Measurements from ENCODE around the gene CDK2AP2.

The CDK2AP2 gene

GRCh38 chr11:67495234-67496005 lies 12.5 kb downstream of the CDK2AP2 start:
- no peaks in the 10 kb centered on the region for H3K9me3 ChIP-seq (ENCODE audit: insufficient read depth, low read length)
- TF ChIP-seq CTCF (IDR thresholded peaks at IDR 0.05; ENCODE audit: insufficient read depth, low read length, poor library complexity, severe bottlenecking) (no peak), EZH2phosphoT487 (conservative IDR thresholded peaks at IDR 0.05; ENCODE audit: low read length) (no peak)
- H3K27me3 ChIP-seq (ENCODE audit: low read length), result no peaks in the 10 kb centered on the region
- H4K20me1 ChIP-seq (ENCODE audit: low read depth, low read length), result no peaks in the 10 kb centered on the region
- no peaks in the 10 kb centered on the region for H3K36me3 ChIP-seq (ENCODE audit: low read length)
- no peak overlapping the region for H2AFZ ChIP-seq (ENCODE audit: low read depth, low read length, severe bottlenecking)
- H3K9me2 ChIP-seq (replicated peaks; ENCODE audit: insufficient read depth, low read length), result no peaks in the 10 kb centered on the region
- H3K4me3 ChIP-seq (ENCODE audit: insufficient read depth, low read length, poor library complexity, severe bottlenecking), result no peak overlapping the region
- no peak overlapping the region for H3K9ac ChIP-seq (ENCODE audit: low read length)
- H3F3A ChIP-seq (ENCODE audit: insufficient read depth), result no peaks in the 10 kb centered on the region
- H3K79me2 ChIP-seq (ENCODE audit: insufficient read depth, low read length), result no peaks in the 10 kb centered on the region
- H3K27ac ChIP-seq (ENCODE audit: low read depth, low read length), result no peak overlapping the region
- H3K4me2 ChIP-seq (ENCODE audit: low read depth, low read length, poor library complexity, severe bottlenecking), result no peak overlapping the region

GRCh38 chr11:67494371-67495233 lies 13.4 kb downstream of the CDK2AP2 start:
- Histone ChIP-seq H2AFZ (ENCODE audit: low read depth, low read length, severe bottlenecking) (no peak overlapping the region), H3K9me3 (ENCODE audit: insufficient read depth, low read length) (no peaks in the 10 kb centered on the region), H3K4me2 (ENCODE audit: low read depth, low read length, poor library complexity, severe bottlenecking) (no peak overlapping the region), H3K27me3 (ENCODE audit: low read length) (no peaks in the 10 kb centered on the region), H3K9me2 (replicated peaks; ENCODE audit: insufficient read depth, low read length) (no peaks in the 10 kb centered on the region), H3K79me2 (ENCODE audit: insufficient read depth, low read length) (no peaks in the 10 kb centered on the region), H3K4me3 (ENCODE audit: insufficient read depth, low read length, poor library complexity, severe bottlenecking) (no peak overlapping the region), H3K36me3 (ENCODE audit: low read length) (no peaks in the 10 kb centered on the region), H3K9ac (ENCODE audit: low read length) (no peak overlapping the region), H3F3A (ENCODE audit: insufficient read depth) (no peaks in the 10 kb centered on the region), H3K27ac (ENCODE audit: low read depth, low read length) (no peak overlapping the region), H4K20me1 (ENCODE audit: low read depth, low read length) (no peaks in the 10 kb centered on the region)
- TF ChIP-seq EZH2phosphoT487 (conservative IDR thresholded peaks at IDR 0.05; ENCODE audit: low read length) (no peak), CTCF (IDR thresholded peaks at IDR 0.05; ENCODE audit: insufficient read depth, low read length, poor library complexity, severe bottlenecking) (no peak)

- H2AFZ ChIP-seq (ENCODE audit: low read depth, low read length, severe bottlenecking), result no peak overlapping the region
- TF ChIP-seq CTCF (IDR thresholded peaks at IDR 0.05; ENCODE audit: insufficient read depth, low read length, poor library complexity, severe bottlenecking) (no peak), EZH2phosphoT487 (conservative IDR thresholded peaks at IDR 0.05; ENCODE audit: low read length) (no peak)
- no peaks in the 10 kb centered on the region for H4K20me1 ChIP-seq (ENCODE audit: low read depth, low read length)
- no peaks in the 10 kb centered on the region for H3F3A ChIP-seq (ENCODE audit: insufficient read depth)
- no peak overlapping the region for H3K27ac ChIP-seq (ENCODE audit: low read depth, low read length)
- no peaks in the 10 kb centered on the region for H3K36me3 ChIP-seq (ENCODE audit: low read length)
- no peak overlapping the region for H3K4me2 ChIP-seq (ENCODE audit: low read depth, low read length, poor library complexity, severe bottlenecking)
- H3K27me3 ChIP-seq (ENCODE audit: low read length), result no peaks in the 10 kb centered on the region
- H3K9me2 ChIP-seq (replicated peaks; ENCODE audit: insufficient read depth, low read length), result no peaks in the 10 kb centered on the region
- no peak overlapping the region for H3K4me3 ChIP-seq (ENCODE audit: insufficient read depth, low read length, poor library complexity, severe bottlenecking)
- no peak overlapping the region for H3K9ac ChIP-seq (ENCODE audit: low read length)
- no peaks in the 10 kb centered on the region for H3K9me3 ChIP-seq (ENCODE audit: insufficient read depth, low read length)
- H3K79me2 ChIP-seq (ENCODE audit: insufficient read depth, low read length), result no peaks in the 10 kb centered on the region
Measured at GRCh38 chr11:67493548-67494370, 14.2 kb downstream of the CDK2AP2 start.
